HG03342 (cell line): ENCODE data around the gene SOD3.

Source experiments
- ATAC-seq: cut with Tn5 transposase; IDR thresholded peaks from one replicate; pipeline ENCODE4 v1.9.1; 2021; ENCODE audit warnings: mild to moderate bottlenecking, moderate library complexity; ENCODE audit not compliant: unreplicated experiment

SOD3 gene

GRCh38 chr4:24840826-24841543, 45.6 kb downstream of the SOD3 start:
- no peak for ATAC-seq

GRCh38 chr4:24842356-24842755, 47.0 kb downstream of the SOD3 start:
- no peak for ATAC-seq

- no peak for ATAC-seq
These were observed 47.7 kb downstream of the SOD3 start for GRCh38 chr4:24843096-24843495.

- no peak for ATAC-seq
These were observed 49.8 kb downstream of the SOD3 start for GRCh38 chr4:24845132-24845531.

GRCh38 chr4:24845902-24846301, 50.5 kb downstream of the SOD3 start:
- no peak for ATAC-seq

- ATAC-seq = no peak
These were observed 51.3 kb downstream of the SOD3 start for GRCh38 chr4:24846716-24847115.

- no peak for ATAC-seq
These were observed 54.0 kb downstream of the SOD3 start for GRCh38 chr4:24849351-24849750.

GRCh38 chr4:24849756-24850155, 54.4 kb downstream of the SOD3 start:
- ATAC-seq = no peak
